NCI-H2081 treated with DMSO at 0.1 percent for 48 hours (cell line): ENCODE results near the gene CRYGB.
A peak's percentile ranks its signal among the peaks of the same experiment; 100 is the strongest.
"Not testable (repeated sequence)": the region's sequence is repeated elsewhere in the genome, so short reads cannot be mapped to it uniquely, and the experiment has no call there.

Experiments
- DNase-seq: peaks from one replicate; lab custom pipeline; 2025; lab: John Stamatoyannopoulos, UW

Gene CRYGB

DNA sequence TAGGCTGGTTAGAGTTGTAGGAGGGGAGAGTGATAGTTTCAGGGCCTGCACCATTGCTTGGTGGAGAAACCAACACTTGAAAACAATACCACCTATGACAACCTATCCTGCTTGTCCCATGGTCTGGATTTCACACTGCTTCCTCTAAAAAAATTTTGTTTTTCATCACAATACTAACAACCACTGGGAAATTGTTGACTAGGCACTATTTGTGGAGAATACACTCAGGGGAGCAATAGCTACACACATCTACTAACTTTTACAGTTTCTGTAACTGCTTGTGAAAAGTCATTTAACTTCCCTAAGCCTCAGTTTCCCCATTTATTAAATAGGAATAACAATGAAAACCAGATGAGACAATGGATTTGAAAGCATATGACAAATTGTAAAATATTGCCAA lies 4.1 kb upstream of the CRYGB start:
- no peak for DNase-seq

DNA sequence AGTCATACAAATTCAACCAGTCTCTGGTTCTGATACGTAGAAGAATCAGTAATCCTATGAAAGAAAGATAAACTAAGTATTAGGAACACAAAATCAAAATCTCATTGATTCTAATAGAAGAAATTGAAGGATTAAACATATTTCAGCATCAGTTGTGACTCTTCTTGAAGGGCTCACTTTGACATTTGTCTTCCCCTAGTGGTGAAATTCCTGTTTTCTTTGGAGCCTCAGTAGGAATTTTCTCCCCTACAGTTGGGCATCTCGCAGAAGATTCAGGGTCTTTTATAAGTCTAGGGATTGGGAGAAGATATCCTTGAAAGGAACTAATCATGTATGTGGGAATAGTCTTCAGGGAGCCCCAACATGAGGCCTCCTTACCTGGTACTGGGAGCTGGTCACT lies 2.8 kb upstream of the CRYGB start:
- no peak for DNase-seq

DNA sequence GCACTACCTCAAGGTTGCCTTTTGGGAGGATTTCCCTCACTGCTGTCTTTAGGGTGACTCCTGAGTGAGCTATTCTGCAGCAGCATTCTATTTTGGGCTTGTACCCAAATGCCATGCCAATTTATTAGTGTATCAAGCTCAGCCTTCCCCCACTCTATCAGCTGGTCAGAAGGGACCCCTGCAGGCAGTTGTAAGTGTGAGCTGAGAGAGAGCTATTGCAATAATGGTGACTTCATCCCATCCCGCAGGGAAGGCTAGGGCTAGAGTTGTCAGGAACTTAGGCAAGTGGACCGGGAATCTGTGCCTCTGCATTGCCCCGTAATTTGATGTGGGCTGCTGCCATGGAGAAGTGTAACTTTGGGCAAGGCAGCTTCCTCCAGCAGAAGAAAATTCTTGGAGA lies 1.8 kb upstream of the CRYGB start:
- DNase-seq = no peak

DNA sequence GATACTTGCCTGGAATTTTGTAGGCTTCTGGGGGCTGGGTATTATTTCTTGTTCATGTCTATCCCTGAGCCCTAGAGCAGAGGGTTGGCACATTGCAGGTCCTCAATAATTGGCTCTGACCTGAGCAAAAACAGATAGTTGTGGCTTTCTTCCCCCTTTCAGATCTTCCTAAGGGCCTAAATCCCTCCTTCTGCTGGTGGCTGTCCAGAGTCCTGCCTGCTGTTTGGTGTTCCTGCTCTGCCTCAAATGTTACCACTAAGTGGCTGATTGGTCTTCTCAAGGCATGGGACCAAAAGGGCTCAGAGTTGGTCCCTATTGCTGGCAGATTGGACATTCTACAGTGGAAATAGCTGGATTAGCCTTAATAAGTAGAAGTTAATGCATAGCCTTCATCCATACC lies 1.1 kb upstream of the CRYGB start:
- no peak for DNase-seq

DNA sequence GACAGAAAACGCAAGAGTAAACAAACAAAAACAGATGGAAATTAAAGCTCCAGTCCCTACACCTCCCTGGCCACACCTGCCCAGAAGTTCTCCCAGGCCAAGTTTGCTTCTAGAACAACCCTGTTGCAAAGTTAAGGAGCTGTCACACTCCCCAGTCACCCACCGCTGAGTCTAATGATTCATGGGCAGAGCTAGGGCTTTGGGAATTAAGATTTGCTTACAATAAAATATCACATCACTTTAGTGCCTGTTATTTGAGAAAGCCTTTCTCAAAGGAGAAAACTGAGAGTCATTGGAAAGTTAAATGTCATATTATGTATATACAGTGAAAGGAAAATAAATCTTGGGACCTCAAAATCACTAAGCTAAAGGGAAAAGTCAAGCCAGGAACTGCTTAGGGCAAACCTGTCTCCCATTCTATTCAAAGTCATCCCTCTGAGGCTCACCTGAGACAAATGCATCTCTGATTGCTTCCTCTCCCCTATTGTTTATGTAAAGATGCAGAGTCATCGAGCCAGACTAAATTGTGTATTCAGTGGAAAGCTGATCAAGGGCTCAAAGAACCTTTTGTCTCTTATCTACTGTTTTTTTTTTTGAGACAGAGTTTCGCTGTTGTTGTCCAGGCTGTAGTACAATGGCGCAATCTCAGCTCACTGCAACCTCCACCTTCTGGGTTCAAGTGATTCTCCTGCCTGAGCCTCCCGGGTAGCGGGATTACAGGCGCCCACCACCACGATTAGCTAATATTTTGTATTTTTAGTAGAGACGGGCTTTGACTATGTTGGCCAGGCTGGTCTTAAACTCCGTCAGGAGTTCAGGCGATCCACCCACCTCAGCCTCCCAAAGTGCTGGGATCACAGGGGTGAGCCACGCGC lies 2.8 kb downstream of the CRYGB start:
- no peak for DNase-seq

DNA sequence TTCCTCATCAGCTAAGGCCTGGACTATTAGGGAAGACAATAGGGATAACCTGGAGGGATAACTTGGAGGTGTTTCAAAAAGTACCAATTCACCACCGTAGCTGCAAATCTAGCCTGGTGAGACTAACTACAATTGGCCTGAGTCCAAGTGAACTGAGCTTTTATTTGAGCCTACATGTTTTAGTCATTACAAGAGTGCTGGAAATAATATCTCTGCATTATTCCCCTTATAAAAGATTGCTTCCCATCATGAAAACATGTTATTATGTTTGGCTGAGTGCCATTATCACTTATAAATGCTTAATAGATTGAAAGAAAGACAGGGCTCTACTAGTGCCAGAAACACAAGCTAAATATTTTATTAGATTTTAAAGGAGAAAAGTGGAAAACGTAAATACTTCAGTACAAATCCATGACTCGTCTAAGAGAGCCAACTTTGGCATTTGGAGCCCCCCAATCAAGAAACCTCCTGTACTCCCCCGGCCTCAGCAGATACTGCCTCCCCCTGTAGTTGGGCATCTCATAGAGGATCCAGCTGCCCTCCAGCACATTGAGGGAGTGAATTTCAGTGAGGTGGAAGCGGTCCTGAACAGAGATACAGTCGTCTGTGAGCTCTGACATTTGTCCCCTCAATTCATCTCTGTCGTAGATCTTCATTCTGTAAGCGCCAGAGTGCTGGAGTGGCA lies 3.6 kb downstream of the CRYGB start:
- DNase-seq = peak; percentile 91

DNA sequence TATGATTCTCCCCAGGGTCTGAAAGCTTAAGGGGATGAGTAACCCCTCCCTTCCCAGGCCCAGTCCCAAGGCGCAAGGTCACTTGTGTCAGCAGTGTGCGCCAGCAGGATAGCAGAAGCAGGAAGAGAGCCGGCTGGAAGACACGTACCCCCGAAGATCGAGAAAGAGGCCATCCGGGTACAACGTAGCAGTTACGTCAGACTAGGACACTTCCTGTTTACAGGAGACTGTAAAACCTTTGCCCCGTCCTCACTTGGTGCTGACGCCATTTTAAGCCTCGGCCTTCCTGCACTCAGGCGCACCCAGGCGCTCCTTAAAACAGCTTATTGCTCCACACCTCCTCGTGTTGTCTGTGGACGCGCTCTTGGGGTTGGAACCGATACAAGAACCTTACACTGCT lies 6.5 kb downstream of the CRYGB start:
- no peak for DNase-seq

DNA sequence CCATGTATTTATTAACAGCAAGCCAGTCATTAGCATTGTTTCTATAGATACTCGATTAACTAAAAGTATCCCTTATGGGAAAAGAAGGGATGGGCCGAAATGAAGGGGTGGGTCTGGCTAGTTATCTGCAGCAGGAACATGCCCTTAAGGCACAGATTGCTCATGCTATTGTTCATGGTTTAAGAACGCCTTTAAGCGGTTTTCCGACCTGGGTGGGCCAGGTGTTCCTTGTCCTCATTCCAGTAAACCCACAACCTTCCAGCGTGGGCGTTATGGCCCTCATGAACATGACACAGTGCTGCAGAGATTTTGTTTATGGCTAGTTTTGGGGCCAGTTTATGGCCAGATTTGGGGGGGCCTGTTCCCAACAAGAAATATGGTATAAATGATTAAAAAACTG lies 7.6 kb downstream of the CRYGB start:
- DNase-seq = not testable (repeated sequence)

DNA sequence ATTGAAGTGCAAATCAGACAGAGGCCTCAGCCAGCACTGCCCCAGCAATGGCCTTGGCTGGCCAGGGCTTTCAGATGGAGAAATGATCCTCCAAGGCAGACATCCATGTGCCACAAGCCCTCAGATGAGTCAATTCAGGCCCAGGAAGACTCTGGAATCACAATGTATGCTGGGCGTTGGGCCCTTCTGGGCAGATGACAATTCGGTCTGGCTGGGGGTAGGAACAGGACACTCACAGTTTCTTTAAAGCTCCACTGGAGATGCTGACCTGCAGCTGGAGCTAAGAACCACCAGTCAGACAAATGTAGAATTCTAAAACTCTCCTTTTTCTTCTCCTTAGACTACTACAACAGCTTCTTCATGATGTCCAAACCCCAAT lies 9.3 kb downstream of the CRYGB start:
- DNase-seq = no peak

DNA sequence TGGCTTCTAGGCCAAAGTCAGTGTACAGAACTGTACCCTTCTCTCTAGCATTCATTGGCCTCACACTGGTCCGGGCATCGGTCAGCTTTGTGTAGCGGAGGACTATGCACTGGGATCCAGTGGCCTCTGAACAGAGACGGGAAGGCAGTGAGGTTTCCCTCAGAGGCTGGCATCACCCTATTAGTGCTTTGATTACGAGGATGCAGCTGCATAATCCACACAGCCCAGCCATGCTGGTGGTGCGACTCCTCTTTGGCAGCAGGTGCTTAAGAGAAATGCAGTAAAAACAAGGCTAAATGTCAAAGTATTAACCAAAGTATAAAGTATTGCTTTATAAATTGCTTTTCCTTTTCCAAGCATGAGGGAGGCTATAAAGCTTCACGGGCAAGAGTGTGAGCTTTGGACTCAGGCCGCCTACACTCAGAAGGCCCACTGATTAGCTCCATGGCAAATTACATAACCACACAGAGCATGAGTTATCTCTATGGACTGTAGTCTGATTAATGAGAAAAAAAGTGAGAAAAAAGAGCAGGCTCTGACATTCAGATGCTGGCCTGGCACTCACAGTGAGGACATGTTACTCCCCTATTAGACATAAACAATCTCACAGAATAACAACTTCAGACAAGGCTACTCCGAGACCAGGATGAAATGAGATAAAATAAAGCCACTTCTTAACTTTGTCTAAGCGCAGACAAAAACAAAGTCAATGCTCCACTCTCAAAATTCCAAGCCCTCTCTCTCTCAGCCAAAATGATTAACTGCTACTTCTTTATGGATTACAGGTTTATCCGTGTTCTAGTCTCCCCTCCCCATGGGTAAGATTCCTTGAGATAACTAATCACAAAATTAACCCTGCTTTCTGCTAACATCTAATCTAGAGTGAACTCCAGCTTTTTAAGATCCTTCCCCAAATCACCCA lies 9.9 kb downstream of the CRYGB start:
- DNase-seq = no peak

DNA sequence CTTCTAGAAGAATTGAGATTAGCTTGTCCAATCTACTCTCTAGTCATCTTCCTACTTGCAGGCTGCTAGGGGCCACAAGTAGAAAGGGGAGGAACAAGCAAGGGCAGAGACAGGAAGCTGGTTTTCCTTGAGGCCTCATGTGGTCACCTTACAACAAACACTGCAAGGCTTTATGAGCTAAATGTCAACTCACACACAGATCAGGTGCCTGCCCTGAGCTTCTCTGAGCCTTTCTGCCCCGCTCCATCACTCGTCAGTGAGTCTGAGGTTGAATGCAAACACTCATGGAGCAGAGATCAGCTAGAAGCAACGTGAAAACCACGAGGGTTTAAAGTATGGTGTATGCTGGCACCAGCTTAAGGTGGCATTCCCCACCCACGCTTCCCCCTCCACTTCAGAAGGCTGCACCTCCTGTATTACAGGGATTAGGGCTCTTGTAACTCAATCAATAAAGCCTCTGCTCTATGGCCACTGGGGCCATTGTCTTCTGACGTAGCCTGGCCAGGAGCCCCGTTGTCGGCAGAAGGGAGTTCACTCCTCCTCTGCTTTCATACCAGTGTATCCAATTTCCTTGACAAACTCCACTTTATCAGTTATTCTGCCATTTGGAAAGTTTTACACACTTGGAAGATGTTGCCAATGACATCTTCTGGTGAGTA lies 10.9 kb downstream of the CRYGB start:
- no peak for DNase-seq

DNA sequence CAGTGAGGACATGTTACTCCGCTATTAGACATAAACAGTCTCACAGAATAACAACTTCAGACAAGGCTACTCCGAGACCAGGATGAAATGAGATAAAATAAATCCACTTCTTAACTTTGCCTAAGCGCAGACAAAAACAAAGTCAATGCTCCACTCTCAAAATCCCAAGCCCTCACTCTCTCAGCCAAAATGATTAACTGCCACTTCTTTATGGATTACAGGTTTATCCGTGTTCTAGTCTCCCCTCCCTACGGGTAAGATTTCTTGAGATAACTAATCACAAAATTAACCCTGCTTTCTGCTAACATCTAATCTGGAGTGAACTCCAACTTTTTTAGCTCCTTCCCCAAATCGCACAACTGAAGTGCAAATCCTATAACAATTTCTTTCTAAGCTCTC lies 15.2 kb downstream of the CRYGB start:
- no peak for DNase-seq

DNA sequence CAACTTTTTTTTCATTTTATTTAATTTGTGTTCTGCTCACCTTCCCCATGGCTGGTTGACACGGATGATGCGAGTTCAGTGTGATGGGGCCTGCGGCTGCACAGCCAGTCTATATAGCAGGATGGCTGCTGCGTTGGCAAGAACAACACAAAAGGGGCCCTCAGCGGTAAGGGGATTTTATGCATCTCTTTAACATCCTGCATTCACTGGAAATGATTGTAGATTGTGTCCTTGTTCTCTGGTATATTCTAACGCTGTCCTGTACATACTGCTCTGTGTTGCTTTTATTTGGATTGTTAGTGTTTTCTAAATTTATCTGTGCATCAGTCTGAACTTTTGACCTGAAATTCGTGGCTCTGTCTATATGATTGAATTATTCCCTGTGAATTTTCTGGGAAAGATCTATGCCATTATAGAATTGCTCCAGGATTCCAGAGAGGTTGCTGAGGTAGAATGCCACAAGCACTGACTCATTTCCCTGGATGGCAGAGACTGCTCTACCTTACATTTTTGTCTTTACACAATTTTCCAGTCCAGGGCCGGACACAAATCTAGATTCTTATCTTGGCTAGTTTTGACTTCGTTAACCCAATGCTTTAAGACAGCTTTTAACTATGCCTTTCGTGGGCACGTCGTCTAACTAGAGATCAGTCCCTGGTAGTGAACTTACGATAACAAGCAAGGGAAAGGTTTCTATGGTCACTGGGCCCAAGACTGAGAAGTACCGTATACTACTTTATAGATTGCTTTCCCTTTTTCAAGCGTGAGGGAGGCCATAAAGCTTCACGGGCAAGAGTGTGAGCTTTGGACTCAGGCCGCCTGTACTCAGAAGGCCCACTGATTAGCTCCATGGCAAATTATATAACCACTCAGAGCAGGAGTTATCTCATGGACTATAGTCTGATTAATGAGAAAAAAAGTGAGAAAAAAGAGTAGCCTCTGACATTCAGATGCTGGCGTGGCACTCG lies 15.9 kb downstream of the CRYGB start, which contains the start of gene CRYGC:
Gene CRYGC (minus strand): TSS at position 85 of the 968 bp plus-strand sequence. CDS start 36 bp downstream, at position 49.
- no peak for DNase-seq

DNA sequence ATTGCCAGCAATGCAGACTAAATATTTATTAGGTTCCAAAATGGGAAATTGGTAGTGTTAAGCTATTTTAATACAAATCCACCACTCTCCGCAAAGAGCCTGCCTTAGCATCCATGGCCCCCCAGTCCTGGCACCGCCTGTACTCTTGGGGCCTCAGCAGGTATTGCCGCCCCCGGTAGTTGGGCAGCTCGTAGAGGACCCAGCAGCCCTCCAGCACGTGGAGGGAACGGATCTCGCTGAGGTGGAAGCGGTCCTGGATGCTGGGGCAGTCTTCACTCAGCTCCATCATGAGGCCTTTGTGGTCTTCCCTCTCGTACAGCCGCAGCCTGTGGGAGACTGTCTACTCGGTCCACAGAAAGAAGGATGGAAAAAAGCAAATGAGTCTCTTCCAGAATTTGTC lies 17.8 kb downstream of the CRYGB start:
- no peak for DNase-seq

DNA sequence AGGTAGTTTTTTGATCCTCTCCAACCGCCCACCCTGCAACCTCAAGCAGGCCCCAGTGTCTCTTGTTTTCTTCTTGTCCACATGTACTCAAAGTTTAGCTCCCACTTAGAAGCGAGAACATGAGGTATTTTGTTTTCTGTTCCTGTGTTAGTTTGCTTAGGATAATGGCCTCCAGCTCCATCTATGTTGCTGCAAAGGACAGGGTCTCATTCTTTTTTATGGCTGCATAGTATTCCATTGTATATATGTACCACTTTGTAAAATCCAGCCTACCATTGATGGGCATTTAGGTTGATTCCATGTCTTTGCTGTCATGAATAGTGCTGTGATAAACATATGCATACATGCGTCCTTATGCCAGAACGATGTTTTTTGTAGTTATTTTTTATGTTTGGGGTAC lies 18.9 kb downstream of the CRYGB start:
- no peak for DNase-seq

DNA sequence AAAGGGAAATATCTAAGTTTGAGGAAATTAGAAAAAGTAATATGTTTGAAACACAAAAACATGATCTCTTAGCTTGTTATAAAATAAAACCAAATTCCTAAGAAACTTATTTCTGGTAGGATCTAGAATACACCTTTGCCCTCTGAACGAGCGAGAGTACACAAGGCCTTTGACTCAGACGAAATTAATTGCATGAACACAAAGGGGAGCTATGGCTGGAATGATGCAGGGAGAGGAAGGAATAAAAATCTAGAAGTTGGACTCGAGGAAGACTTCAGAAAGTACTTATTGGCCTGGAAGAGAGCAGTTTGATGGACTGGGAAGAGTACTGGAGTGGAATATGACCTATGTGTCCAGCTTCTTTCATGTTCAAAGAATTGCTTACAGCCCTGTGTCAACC lies 20.7 kb downstream of the CRYGB start:
- no peak for DNase-seq

DNA sequence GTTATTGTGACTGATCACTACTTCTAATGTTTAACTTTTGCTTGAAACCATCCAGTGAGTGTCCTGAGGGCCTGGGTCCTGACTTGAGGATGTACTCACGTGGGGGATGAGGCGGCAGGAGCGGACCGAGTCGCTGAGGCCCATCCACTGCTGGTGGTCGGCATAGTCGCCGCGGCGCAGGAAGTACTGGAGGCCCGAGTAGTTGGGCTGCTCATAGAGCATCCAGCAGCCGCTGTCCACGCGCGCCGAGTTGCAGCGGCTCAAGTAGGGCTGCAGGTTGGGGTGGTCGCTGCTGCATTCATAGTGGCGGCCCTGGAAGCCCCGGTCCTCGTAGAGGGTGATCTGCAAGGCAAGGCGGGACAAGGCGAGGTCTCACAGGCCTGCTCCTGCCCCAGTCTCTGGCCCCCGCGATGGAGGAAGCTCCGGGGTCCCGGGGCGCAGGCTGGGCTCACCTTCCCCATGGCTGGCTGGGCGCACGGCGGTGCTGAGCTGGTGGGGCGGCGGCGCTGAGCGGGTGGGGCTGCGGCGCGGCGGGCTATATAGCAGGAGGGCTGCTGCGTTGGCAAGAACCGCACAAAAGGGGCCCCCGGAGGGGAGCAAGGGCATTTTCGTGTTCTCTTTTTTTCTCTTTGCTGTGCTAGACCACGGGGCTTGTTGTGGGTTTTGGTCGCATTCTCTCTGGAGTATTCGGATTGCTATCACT lies 21.8 kb downstream of the CRYGB start, which contains the start of gene CRYGD:
Gene CRYGD (minus strand): TSS at position 512 of the 703 bp plus-strand sequence. CDS start 51 bp downstream, at position 461.
- DNase-seq = not testable (repeated sequence)

DNA sequence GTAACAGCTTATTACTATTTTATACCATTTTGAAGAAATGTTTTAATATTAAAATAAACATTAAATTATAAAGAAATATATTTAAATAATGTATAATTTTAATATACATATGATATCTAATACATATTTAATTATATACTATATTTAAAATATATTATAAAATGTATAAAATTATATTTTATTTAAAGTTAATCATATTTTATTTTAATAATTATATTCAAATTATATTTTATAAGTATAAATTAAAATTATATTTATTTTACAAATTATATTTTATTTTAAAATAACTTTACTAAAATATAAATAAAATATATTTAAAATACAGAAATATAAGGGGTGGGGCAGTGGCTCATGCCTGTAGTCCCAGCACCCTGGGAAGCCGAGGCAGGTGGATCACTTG lies 23.7 kb downstream of the CRYGB start:
- DNase-seq = no peak

DNA sequence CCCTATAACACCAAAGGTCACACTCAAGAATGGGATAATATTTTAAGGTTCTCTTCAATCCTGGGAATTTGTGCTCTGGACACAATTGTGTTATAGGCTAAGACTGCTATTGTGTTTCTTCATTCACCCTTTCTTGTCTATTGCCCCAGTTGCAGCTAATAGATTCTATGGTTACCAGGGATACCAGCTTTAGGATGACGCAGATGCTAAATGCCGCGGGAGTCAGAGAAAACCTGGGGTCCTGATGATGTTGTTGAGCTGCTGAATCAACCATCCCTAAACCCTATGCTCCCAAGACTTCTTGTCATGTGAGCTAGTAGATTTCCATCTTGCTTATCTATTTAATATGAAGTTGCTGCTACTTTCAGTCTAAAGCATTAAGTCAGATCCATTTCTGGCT lies 27.0 kb downstream of the CRYGB start:
- no peak for DNase-seq

DNA sequence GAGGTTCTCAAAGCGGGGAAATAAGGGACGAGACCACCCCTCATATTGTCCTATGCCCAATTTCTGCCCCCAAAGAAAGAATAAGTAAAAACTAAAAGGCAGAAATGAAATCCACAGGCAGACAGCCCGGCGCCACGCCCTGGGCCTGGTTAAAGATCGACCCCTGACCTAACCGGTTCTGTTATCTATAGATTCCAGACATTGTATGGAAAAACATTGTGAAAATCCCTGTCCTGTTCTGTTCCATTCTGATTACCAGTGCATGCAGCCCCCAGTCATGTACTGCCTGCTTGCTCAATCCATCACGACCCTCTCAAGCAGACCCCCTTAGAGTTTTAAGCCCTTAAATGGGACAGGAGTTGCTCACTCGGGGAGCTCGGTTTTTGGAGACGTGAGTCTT lies 28.6 kb downstream of the CRYGB start:
- DNase-seq = not testable (repeated sequence)
